ENCODE results near the gene ROPN1L.

The ROPN1L gene

GRCh38 chr5:10459080-10460055 is 17.7 kb downstream of the ROPN1L start:
- DNase-seq, result no peak

DNA sequence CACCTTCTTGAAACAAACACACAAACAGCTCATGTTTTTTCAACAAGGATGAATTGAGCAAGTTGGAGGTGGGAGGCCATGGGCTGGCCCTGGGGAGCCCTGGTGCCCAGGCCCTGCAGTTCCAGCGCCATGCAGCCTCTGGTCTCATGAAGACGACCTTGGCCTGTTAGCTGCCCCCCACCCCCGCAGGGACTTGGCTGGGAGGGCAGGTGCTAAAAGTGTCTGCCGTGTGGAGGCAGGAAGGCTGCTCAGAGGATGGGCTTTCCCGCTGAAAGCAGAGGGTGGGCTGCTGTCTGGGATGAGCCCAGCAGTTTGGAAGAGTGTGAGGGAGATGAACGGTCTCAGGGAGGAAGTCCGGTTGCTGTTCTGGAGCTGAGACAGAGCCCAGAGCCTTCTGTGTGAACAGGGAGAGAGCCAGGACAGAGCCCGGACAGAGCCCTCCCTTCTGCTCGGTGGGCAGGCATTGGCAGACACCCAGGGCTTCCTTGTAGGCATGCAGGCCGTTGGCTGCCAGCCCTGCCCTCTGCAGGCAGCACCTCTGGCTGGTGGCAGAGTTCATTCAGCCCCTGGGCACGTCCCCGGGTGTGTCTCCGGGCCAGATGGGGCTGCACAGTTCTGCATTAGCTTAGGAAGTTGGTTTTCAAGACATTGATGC is 18.7 kb downstream of the ROPN1L start:
- no peak for DNase-seq

DNA sequence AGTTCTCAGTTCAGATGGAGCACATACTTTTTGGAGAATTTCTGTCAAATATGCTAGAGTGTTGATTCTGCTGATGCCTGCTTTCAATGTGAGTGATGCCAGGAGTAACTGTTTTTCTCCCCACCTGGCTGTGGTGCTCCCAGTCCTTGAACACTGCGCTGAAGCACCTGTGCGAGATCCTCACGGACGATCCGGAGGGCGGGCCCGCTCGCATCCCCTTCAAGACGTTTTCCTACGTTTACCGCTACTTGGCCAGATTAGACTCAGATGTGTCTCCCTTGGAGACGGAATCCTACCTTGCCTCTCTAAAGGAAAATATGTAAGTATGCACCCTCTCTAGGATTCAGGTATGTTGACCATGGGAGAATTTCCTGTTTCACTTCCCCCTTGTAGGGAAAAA is 19.4 kb downstream of the ROPN1L start:
- DNase-seq, result no peak

DNA sequence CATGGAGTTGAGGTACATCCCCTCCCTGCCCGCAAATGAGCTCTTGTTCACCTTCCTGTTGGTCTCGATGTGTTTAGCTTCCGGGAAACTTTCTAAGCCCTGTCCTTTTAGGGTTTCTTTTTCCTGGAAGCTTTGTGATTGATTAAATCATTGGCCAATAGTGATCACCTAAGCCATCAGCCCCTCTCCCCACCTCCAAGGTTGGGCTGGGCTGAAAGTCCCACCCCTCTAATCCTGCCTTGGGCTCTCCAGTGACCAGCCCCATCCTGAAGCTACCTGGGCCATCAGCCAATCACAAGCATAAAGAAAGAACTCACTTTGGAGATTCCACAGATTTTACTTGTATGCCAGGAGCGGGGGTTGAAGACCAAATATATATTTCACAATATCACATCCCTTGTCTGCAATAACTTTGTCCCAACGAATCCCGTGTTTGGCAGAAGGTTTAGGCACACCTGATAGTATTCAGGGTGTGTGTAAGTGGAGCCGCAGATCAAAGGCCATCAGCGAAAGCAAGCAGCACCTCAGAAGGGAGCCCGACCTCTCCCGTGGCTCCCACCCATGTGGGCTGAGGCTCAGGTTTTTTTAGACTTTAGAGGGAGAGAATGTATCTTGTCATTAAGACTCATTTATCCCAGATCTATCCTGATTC is 20.4 kb downstream of the ROPN1L start:
- no peak for DNase-seq

DNA sequence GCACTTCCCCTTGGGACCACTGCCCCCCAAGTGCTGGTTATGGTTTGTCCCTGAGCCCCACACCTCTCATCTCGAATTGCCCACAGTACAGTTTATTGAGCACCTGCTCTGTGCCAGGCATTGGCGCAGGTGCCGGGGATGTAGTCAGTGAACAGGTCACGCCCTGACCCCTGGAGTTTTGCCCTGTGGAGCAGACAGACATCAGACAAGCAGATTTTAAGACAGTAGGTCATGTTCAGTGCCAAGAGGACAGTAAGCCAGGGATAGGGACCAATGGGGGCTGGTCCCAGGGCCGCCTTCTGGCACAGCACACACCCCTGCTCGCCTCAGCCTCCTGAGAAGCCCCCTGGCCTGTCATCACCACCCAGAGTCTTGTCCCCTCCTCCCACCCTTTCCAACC is 21.9 kb downstream of the ROPN1L start:
- DNase-seq, result no peak

GRCh38 chr5:10464173-10464572 is 22.5 kb downstream of the ROPN1L start:
- no peak for DNase-seq

DNA sequence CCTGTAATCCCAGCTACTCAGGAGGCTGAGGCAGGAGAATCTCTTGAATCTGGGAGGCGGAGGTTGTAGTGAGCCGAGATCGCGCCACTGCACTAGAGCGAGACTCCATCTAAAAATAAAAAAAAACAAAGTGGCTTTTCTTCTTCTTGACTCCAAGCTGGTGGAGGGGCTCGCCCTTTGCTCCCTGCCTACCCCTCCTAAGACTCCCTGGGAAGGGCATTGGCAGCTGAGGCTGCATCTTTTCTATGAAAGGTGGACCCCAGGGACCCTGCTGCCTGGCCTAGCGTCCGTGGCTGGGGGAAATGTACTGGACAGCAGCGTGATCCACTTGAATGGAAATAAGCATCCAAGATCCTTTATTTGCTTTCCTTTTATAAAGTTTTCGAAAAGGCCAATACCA is 24.0 kb downstream of the ROPN1L start:
- DNase-seq, result no peak

DNA sequence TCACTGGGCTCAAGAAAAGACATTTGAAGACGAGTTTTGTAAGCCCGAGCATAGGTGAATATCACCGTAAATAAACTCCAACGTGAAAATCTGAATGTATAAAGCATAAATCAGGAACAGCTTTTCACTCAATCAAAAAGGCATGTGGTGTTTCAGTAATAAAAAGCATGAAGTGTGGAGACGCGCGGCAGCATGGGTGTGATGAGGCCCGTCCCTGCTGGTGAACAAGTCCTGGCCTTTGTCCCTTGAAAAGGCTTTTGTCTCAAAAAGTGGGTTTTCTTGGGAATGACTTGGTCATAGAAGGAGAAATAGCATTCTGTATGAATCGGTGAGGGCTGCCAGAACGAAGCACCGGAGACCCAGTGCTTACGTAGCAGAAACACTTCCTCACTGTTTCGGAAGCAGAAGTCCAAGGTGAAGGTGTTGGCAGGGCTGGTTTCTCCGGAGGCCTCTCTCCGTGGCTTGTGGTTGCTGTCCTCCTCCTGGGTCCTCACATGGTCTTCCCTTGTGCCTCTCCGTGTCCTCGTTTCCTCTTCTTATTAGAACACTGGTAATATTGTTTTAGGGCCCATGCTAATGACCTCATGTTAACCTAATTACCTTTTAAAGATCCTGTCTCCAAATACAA is 24.9 kb downstream of the ROPN1L start:
- DNase-seq, result no peak

DNA sequence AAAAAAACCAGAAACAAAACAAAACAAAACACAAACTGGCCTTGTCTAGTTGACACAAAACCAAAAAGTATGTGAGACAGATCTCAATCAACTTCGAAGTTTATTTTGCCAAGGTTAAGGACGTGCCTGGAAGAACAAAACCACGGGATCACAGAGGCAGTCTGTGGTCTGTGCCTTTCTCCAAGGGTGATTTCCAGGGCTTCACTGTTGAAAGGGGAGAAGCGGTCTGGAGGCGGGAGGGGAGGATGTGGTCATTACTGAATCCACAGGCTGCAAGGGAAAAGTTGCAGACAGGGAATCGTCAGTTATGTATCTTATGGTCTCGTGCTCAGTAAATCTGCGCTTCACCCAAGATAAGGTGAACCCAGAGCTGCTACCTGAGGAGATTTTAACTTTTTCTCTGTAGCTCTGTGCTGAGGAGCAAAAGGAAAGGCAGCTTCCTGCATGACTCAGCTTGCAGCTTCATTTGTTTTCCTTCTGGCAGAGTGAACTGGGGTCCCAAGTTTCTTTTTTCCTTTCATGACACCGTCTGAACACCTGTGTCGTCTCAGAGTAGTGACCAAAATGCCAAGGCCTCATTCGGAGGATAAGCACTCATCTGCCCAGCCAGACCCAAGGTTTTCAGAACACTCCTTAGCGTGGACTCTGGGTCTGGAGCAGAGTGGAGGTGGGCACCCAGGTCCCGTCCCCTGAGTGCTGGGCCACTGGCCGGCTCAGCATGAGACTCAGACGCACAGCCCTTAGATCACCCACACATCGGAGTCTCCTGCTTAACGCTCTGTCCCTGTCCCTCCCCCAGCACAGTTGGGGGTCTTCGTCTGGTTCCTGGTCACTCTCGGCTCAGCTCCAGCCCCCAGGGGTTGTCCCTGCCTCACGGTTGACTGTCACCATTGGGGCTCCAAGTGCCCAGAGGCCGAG is 25.9 kb downstream of the ROPN1L start:
- peak; percentile 88 for DNase-seq

- DNase-seq, result peak; percentile 46
Observed at GRCh38 chr5:10468256-10468655, 26.6 kb downstream of the ROPN1L start.

DNA sequence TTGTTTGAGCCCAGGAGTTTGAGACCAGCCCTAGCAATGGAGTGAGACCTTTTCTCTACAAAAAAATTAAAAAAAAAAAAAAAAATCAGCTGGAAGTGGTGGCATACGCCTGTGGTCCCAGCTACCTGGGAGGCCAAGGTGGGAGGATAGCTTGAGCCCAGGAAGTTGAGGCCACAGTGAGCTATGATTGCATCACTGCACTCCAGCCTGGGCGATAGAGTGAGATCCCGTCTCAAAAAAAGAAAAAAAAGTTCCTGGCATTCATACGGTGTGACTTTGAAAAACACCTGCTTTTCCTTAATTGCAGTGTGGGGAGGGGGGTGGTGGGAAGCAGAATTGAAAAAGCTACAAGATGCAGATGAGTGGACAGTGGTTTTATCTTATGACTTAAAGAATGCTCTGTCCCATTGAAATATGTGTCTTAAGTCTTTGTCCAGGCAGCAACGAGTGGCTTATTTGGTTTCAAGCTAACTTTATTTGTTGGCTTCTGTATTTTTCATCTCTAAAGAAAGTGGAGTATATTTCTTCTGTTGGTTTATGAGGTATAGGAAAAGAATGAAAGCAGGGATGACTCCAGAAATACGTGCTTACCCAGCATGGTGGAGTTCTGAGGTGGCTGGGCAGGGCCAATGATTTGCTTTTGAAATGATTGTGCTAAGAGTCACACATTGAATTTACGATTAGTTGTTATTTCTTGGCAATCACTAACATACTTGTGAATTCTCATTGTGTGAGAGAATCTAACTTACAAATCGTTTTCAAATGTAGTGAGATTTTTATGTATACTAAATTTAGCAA is 27.8 kb downstream of the ROPN1L start:
- peak; percentile 82 for DNase-seq

DNA sequence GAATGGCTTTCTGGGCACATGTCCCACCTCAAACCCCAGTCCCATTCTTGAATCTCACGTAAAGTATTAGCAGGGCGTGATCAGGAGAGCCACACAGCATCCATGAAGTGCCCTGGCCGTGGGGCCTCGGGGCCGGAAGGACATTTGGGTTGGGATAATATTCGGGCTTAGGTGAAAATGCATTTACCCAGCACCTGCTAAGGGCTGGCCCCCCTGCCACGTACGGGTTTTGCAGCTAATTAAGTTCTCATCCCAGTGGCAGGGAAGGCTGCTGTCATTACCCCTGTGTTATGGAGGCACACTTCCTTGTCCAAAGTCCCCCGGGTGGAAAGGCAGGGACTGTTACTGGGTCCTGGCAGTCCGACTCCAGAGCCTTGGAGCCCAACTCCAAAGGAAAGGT is 29.0 kb downstream of the ROPN1L start:
- DNase-seq, result no peak

DNA sequence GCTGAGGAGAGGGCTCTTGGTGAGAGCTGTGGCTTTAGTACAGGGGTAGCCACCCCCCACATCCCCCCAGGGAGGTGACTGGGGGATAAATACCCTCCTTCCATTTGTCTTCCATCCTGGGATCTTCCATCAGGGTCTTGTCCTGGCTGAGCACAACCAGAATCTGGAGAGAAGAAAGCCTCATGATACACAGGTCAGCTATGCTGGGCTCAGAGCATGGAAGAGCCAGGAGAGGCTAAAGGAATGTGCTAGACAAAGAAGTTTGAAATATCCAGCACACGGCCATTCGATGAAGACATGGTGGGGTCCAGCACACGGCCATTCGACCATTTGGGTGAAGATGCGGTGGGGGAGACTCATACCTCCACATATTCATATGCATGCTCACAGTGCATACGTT is 30.0 kb downstream of the ROPN1L start:
- no peak for DNase-seq

GRCh38 chr5:10474521-10475075 is 32.9 kb downstream of the ROPN1L start:
- DNase-seq, result no peak

- DNase-seq, result no peak
Observed at GRCh38 chr5:10475931-10476676, 34.4 kb downstream of the ROPN1L start.

GRCh38 chr5:10476878-10477277 is 35.2 kb downstream of the ROPN1L start:
- no peak for DNase-seq

DNA sequence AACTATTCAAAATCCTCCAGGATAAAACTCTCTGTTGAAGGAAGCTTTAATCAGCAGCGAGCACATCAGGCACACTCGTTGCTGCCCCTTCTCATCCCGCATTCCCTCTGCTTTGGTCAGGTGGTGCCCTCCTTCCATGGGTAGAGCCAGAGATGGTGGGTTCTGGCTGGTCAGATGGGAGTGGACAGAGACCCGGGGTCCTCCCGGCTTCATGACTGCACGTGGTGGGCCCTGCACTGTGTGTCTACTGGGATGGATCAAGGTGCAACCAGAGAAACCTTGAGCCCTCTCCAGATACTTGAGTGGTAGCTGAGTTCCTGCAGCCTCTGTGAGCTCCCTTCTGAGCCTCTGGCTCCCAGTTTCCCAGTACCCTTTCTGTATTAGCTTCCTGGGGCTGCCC is 36.3 kb downstream of the ROPN1L start:
- no peak for DNase-seq

GRCh38 chr5:10478436-10478835 is 36.8 kb downstream of the ROPN1L start:
- no peak for DNase-seq

DNA sequence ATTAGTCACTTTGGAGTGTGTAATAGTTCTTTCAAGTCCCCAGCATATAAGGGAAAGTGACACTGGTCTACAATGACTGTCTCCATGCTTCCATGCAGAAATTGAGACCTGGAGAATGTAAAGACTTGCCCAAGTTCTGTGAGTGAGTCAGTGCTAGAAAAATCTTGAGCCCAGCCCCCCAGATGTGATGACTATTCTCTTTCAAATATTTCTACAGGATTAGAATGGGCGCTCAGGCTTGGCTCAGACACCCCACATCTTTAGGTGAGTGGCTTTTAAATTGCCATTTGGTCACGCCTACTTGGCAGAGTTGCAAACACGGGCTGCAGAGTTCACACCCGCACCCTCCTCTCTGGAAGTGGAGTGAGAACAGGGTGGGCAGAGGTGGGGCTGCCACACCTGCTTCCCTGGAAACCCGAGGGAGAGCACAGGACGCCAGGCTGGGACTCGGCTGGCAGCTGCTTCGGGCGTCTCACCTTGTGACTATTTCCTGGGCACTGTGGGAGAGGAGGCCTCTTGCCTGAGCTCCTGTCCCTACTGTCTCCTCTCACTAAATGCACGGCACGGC is 37.6 kb downstream of the ROPN1L start:
- peak; percentile 76 for DNase-seq
